RPMI7951 (cell line): ENCODE data around the gene UBAP1L. TPM values are rescaled to one million over a fixed set of nuclear protein-coding genes. Genes with fewer than 3 reads are reported as not detected.
"Not testable (repeated sequence)": the region's sequence is repeated elsewhere in the genome, so short reads cannot be mapped to it uniquely, and the experiment has no call there.

Source experiments
- DNase-seq: peaks from one replicate; pipeline ENCODE4 v3.0.0-alpha.2; 2012; ENCODE audit warnings: low read depth
- total RNA-seq: library from RNA; depleted of rRNA; stranded (reverse); fragments of >200 nt; shearing (Covaris generic); gene quantifications from 2 replicates; pipeline ENCODE4 v1.2.3, GENCODE V29; 2014

Gene UBAP1L
- total RNA-seq, 1 experiment from 2014 or later: 0.12 TPM

GRCh38 chr15:65084500-65085206, 30.3 kb downstream of the UBAP1L start:
- DNase-seq: no peak

- peak; percentile 29 for DNase-seq
Observed at GRCh38 chr15:65083262-65083701, 31.7 kb downstream of the UBAP1L start.

GRCh38 chr15:65082303-65082953, 32.6 kb downstream of the UBAP1L start:
- DNase-seq: no peak

- no peak for DNase-seq
Observed at GRCh38 chr15:65081758-65082157, 33.2 kb downstream of the UBAP1L start.

- DNase-seq: no peak
Observed at GRCh38 chr15:65081270-65081669, 33.7 kb downstream of the UBAP1L start.

GRCh38 chr15:65079580-65079979, 35.4 kb downstream of the UBAP1L start:
- no peak for DNase-seq

- peak; percentile 62 for DNase-seq
Observed at GRCh38 chr15:65077981-65078352, 37.0 kb downstream of the UBAP1L start.

GRCh38 chr15:65077291-65077980, 37.6 kb downstream of the UBAP1L start:
- no peak for DNase-seq

GRCh38 chr15:65076486-65077290, 38.3 kb downstream of the UBAP1L start, which contains the start of gene KBTBD13:
TSS of gene KBTBD13 (plus strand) at chr15:65076746. CDS start at chr15:65076816, 70 bp downstream.
- no peak for DNase-seq

- DNase-seq: not testable (repeated sequence)
Observed at GRCh38 chr15:65075607-65076395, 39.2 kb downstream of the UBAP1L start.

GRCh38 chr15:65074946-65075345, 40.1 kb downstream of the UBAP1L start:
- DNase-seq: not testable (repeated sequence)

- DNase-seq: no peak
Observed at GRCh38 chr15:65072617-65073016, 42.4 kb downstream of the UBAP1L start.

- DNase-seq: peak; percentile 34
Observed at GRCh38 chr15:65072027-65072426, 43.0 kb downstream of the UBAP1L start.

GRCh38 chr15:65071381-65071811, 43.6 kb downstream of the UBAP1L start:
- DNase-seq: no peak

GRCh38 chr15:65069779-65070546, 45.0 kb downstream of the UBAP1L start:
- no peak for DNase-seq

- DNase-seq: peak; percentile 83
Observed at GRCh38 chr15:65069179-65069578, 45.8 kb downstream of the UBAP1L start.

GRCh38 chr15:65068403-65068788, 46.6 kb downstream of the UBAP1L start:
- DNase-seq: no peak

- DNase-seq: no peak
Observed at GRCh38 chr15:65067645-65068402, 47.2 kb downstream of the UBAP1L start, which contains the start of gene RASL12. TSS of gene RASL12 (minus strand) at chr15:65067991. CDS start at chr15:65067835, 156 bp downstream.

- DNase-seq: no peak
Observed at GRCh38 chr15:65067317-65067644, 47.7 kb downstream of the UBAP1L start.
